ENCODE results near the gene NUP85.

DNA sequence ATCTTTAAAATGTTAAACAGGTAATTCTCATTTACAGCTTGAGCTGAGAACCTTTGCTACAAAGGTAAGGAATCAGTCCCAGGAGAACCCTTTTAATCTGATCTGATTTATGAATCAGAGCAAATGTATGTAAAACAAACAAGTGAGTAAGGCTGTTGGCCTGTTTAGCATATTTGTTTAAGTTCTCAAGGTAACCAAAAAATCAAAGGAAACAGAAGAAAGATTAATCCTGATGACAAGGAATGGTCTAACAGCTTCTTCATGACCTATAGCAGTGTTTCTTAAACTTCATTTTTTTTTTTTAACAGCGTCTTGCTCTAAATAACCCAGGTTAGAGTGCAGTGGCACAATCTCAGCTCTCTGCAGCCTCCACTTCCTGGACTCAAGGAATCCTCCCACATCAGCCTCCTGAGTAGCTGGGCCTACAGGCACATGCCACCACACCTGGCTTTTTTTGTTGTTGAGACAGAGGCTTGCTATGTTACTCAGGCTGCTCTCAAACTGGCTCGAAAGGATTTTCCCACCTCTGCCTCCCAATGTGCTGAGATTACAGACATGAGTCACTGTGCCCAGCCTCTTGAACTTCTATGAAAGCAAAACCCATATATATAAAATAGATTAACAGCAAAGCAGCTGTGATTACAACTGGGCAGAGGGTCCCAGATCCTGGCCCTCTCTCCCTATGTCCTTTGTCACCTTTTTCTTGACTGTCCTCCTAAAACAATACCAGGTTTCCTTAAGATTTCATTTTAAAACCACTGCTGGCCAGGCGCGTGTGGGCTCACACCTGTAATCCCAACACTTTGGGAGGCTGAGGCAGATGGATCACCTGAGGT lies 46.1 kb upstream of the NUP85 start:
- TF ChIP-seq CTCF (IDR thresholded peaks at IDR 0.05 in 2 of 3, conservative IDR thresholded peaks at IDR 0.05 in 1 of 3; ENCODE audit: borderline replicate concordance in 1 of 3, insufficient read depth in 1 of 3, low read depth in 2 of 3, low read length in 2 of 3) (no peak), POLR2A (IDR thresholded peaks at IDR 0.05; ENCODE audit: borderline replicate concordance, extremely low read depth, insufficient read depth, insufficient read length) (no peak), EGR1 (IDR thresholded peaks at IDR 0.05; ENCODE audit: low read depth) (no peak), POLR2AphosphoS5 (IDR thresholded peaks at IDR 0.05; ENCODE audit: low read depth, low read length) (no peak), ZBTB33 (IDR thresholded peaks at IDR 0.05; ENCODE audit: extremely low read depth, insufficient replicate concordance, low read length) (no peak), EZH2 (IDR thresholded peaks at IDR 0.05) (no peak), ELF1 (IDR thresholded peaks at IDR 0.05; ENCODE audit: borderline replicate concordance, low read depth) (no peak; the same call in 1 of the 2 replicates), CEBPB (IDR thresholded peaks at IDR 0.05; ENCODE audit: low read depth) (no peak)
